Effector CD8-positive, alpha-beta T cell (primary cell): ENCODE data around the gene COPS8.

Source experiments
- DNase-seq: peaks from one replicate; lab custom pipeline; 2025; lab: John Stamatoyannopoulos, UW

Gene COPS8

GRCh38 chr2:237097911-237098702, 12.4 kb downstream of the COPS8 start:
- no peak for DNase-seq

GRCh38 chr2:237099804-237100203, 14.1 kb downstream of the COPS8 start:
- no peak for DNase-seq

GRCh38 chr2:237101118-237101979, 15.7 kb downstream of the COPS8 start:
- DNase-seq, result no peak

- DNase-seq, result no peak
These were observed 16.7 kb downstream of the COPS8 start for GRCh38 chr2:237102428-237102827.

- DNase-seq, result no peak
These were observed 23.8 kb downstream of the COPS8 start for GRCh38 chr2:237109421-237109934.

GRCh38 chr2:237113026-237113795, 27.5 kb downstream of the COPS8 start:
- no peak for DNase-seq

- no peak for DNase-seq
These were observed 30.2 kb downstream of the COPS8 start for GRCh38 chr2:237115870-237116269.

GRCh38 chr2:237116431-237116830, 30.7 kb downstream of the COPS8 start:
- DNase-seq, result no peak

GRCh38 chr2:237118025-237118424, 32.3 kb downstream of the COPS8 start:
- DNase-seq, result no peak

- no peak for DNase-seq
These were observed 33.0 kb downstream of the COPS8 start for GRCh38 chr2:237118561-237119155.

- DNase-seq, result no peak
These were observed 35.2 kb downstream of the COPS8 start for GRCh38 chr2:237120916-237121315.

- no peak for DNase-seq
These were observed 35.6 kb downstream of the COPS8 start for GRCh38 chr2:237121321-237121720.

- DNase-seq, result no peak
These were observed 36.6 kb downstream of the COPS8 start for GRCh38 chr2:237122214-237122666.

- no peak for DNase-seq
These were observed 39.1 kb downstream of the COPS8 start for GRCh38 chr2:237124820-237125219.

GRCh38 chr2:237125967-237126366, 40.3 kb downstream of the COPS8 start:
- DNase-seq, result no peak

GRCh38 chr2:237126519-237127174, 41.0 kb downstream of the COPS8 start:
- DNase-seq, result no peak

- DNase-seq, result no peak
These were observed 42.5 kb downstream of the COPS8 start for GRCh38 chr2:237128026-237128703.

GRCh38 chr2:237128845-237129592, 43.3 kb downstream of the COPS8 start:
- no peak for DNase-seq

- no peak for DNase-seq
These were observed 44.1 kb downstream of the COPS8 start for GRCh38 chr2:237129625-237130263.
